B cell (primary cell): ENCODE measurements around the gene HEYL. TPM values are rescaled to one million over a fixed set of nuclear protein-coding genes. Genes with fewer than 3 reads are reported as not detected.

ENCODE experiments used
- ATAC-seq: fragments of 200-7000 bp; cut with Tn5 transposase; one replicate; pipeline ENCODE4 v1.10.0; 2021; ENCODE audit warnings: low read depth, mild to moderate bottlenecking, moderate number of reproducible peaks, moderate library complexity
- CTCF ChIA-PET: fragments of 350-600 bp; sonication (Branson Sonifier 250); formaldehyde crosslinking; loops from one replicate; lab custom pipeline; 2021; ENCODE audit warnings: antibody characterized with exemption, inconsistent platforms; lab: Charles Lee
- POLR2A ChIA-PET: fragments of 350-600 bp; sonication (Branson Sonifier 250); formaldehyde crosslinking; loops from one replicate; lab custom pipeline; 2021; ENCODE audit warnings: antibody characterized with exemption; lab: Charles Lee
- DNase-seq: peaks from one replicate; pipeline ENCODE4 v3.0.0; 2013
- H2AFZ ChIP-seq: 2 replicates; pipeline ENCODE4 v1.6.1; 2012; ENCODE audit warnings: mild to moderate bottlenecking, low read depth, low read length; ENCODE audit not compliant: insufficient read depth, poor library complexity, severe bottlenecking
- H3K27ac ChIP-seq, 2 donors: 1 replicate in 1 of 2; 2 replicates in 1 of 2; pipeline ENCODE4 v1.5.1; 2012 to 2013; ENCODE audit warnings: low read length in 2 of 2, mild to moderate bottlenecking in 2 of 2, moderate library complexity in 1 of 2
- H3K27me3 ChIP-seq, 4 experiments: fragments of 200-600 bp in 1 of 4; sonication (generic) in 1 of 4; replicated peaks in 1 of 4; 1 replicate in 2 of 4; 2 replicates in 2 of 4; pipeline versions ENCODE4 v1.6.1 to v1.7.0; 2013 to 2016; ENCODE audit warnings: low read length in 3 of 4, mild to moderate bottlenecking in 2 of 4, mixed read lengths in 1 of 4, moderate library complexity in 1 of 4; ENCODE audit not compliant: insufficient read depth in 4 of 4, control insufficient read depth in 3 of 4; ENCODE audit errors: control extremely low read depth in 1 of 4
- H3K36me3 ChIP-seq, 2 experiments: replicated peaks in 1 of 2; 1 replicate in 1 of 2; 2 replicates in 1 of 2; pipeline versions ENCODE4 v1.6.1 to v1.7.1; 2013; ENCODE audit warnings: low read length in 1 of 2; ENCODE audit not compliant: insufficient read depth in 2 of 2, control insufficient read depth in 1 of 2; ENCODE audit errors: control extremely low read depth in 1 of 2, extremely low read depth in 1 of 2
- H3K4me1 ChIP-seq, 2 donors: fragments of 200-600 bp in 1 of 2; sonication (generic) in 1 of 2; 1 replicate in 1 of 2; 2 replicates in 1 of 2; pipeline versions ENCODE4 v1.5.1 to v1.6.1; 2013 to 2017; ENCODE audit warnings: low read length in 2 of 2; ENCODE audit not compliant: control insufficient read depth in 2 of 2, insufficient read depth in 2 of 2
- H3K4me2 ChIP-seq: replicated peaks from 2 replicates; pipeline ENCODE3; 2012; ENCODE audit warnings: mild to moderate bottlenecking, low read depth, low read length; ENCODE audit not compliant: poor library complexity, severe bottlenecking
- H3K4me3 ChIP-seq, 5 experiments: fragments of 200-600 bp in 1 of 5; sonication (generic) in 1 of 5; 1 replicate in 3 of 5; 2 replicates in 2 of 5; pipeline versions ENCODE4 v1.5.1 to v1.7.0; 2011 to 2016; ENCODE audit warnings: low read length in 4 of 5, mild to moderate bottlenecking in 4 of 5, low read depth in 2 of 5, control low read depth in 1 of 5, moderate library complexity in 1 of 5; ENCODE audit not compliant: insufficient read depth in 1 of 5; ENCODE audit errors: control extremely low read depth in 1 of 5, extremely low read depth in 1 of 5
- H3K79me2 ChIP-seq: fragments of 200-600 bp; sonication (generic); one replicate; pipeline ENCODE4 v1.6.0; 2016; ENCODE audit warnings: low read length; ENCODE audit not compliant: control insufficient read depth, insufficient read depth
- H3K9ac ChIP-seq: fragments of 200-600 bp; sonication (generic); 2 replicates; pipeline ENCODE4 v1.6.1; 2017; ENCODE audit warnings: mild to moderate bottlenecking, low read length, moderate library complexity
- H3K9me3 ChIP-seq, 3 donors: one replicate each; pipeline versions ENCODE4 v1.6.1 to v1.7.1; 2013; ENCODE audit warnings: low read length in 2 of 3; ENCODE audit not compliant: control insufficient read depth in 2 of 3, insufficient read depth in 1 of 3; ENCODE audit errors: control extremely low read depth in 1 of 3
- H4K20me1 ChIP-seq: 2 replicates; pipeline ENCODE4 v1.6.0; 2012; ENCODE audit warnings: mild to moderate bottlenecking, low read length; ENCODE audit not compliant: insufficient read depth, control insufficient read depth, poor library complexity, severe bottlenecking
- H3K27ac Mint-ChIP-seq: one replicate; pipeline ENCODE4 v1.8.0; 2021; ENCODE audit warnings: mixed read lengths
- H3K27me3 Mint-ChIP-seq: one replicate; pipeline ENCODE4 v1.8.0; 2021; ENCODE audit warnings: mixed read lengths
- H3K4me1 Mint-ChIP-seq: one replicate; pipeline ENCODE4 v1.8.0; 2021; ENCODE audit warnings: mixed read lengths
- H3K4me3 Mint-ChIP-seq: one replicate; pipeline ENCODE4 v1.8.0; 2021; ENCODE audit warnings: mixed read lengths
- H3K9me3 Mint-ChIP-seq: one replicate; pipeline ENCODE4 v1.8.0; 2022; ENCODE audit warnings: mixed read lengths; ENCODE audit not compliant: insufficient read depth
- EZH2 ChIP-seq: IDR thresholded peaks from 2 replicates; pipeline ENCODE4 v1.6.1; 2012; ENCODE audit warnings: borderline replicate concordance, low read depth, mild to moderate bottlenecking, moderate library complexity, low read length; ENCODE audit not compliant: insufficient read depth, poor library complexity, severe bottlenecking
- WGBS: methylation state at CpG from one replicate; pipeline ENCODE4 v1.1.5; 2013; ENCODE audit warnings: missing lambda C conversion rate; ENCODE audit not compliant: insufficient coverage; 5-methylcytosine and 5-hydroxymethylcytosine counted together
- intact Hi-C: fragments of 100-400 bp; cut with micrococcal nuclease; formaldehyde crosslinking; loops from one replicate; pipeline ENCODE4 v1.10.0; 2022
- polyA plus RNA-seq: library from polyadenylated mRNA; depleted of rRNA; stranded (reverse); fragments of >200 nt; gene quantifications from 2 replicates; pipeline ENCODE4 v1.2.3, GENCODE V29; 2012
- total RNA-seq, 2 donors: library from RNA; stranded (reverse); fragments of 120-200 nt in 1 of 2; gene quantifications; 1 replicate in 1 of 2; 2 replicates in 1 of 2; pipeline versions ENCODE4 v1.2.3 to v1.2.4, GENCODE V29; 2013 to 2022
- TF ChIP-seq, protein P1 (sequence below): fragments of 200-600 bp; IDR thresholded peaks from one replicate; pipeline ENCODE4 v1.8.0; 2022; ENCODE audit warnings: antibody characterized with exemption, mild to moderate bottlenecking

Gene HEYL
- total and polyA plus RNA-seq, 2 donors (not counting 1 experiment from before 2014, with no cell fraction given), result 0.12 TPM; not detected in 1

DNA sequence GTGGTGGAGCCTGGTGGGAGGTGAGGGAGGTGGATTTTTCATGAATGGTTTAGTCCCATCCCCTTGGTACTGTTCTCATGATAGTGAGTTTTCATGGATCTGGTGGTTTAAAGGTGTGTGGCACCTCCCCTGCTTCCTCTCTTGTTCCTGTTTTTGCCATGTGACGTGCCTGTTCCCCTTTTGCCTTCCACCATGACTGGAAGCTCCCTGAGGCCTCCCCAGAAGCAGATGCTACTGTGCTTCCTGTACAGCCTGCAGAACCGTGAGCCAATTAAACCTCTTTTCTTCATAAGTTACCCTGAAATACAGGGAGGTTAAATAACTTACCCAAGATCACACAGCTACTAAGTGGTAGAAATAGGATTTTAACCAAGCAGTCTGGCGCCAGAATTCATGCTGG lies 4.3 kb upstream of the HEYL start:
- no peak overlapping the region for H3K27ac Mint-ChIP-seq
- intact Hi-C loops, result no loop called here
- ATAC-seq, result no peak
- H3K9ac ChIP-seq, result no peak overlapping the region
- POLR2A ChIA-PET, result no interaction called here
- TF ChIP-seq, protein P1, sequence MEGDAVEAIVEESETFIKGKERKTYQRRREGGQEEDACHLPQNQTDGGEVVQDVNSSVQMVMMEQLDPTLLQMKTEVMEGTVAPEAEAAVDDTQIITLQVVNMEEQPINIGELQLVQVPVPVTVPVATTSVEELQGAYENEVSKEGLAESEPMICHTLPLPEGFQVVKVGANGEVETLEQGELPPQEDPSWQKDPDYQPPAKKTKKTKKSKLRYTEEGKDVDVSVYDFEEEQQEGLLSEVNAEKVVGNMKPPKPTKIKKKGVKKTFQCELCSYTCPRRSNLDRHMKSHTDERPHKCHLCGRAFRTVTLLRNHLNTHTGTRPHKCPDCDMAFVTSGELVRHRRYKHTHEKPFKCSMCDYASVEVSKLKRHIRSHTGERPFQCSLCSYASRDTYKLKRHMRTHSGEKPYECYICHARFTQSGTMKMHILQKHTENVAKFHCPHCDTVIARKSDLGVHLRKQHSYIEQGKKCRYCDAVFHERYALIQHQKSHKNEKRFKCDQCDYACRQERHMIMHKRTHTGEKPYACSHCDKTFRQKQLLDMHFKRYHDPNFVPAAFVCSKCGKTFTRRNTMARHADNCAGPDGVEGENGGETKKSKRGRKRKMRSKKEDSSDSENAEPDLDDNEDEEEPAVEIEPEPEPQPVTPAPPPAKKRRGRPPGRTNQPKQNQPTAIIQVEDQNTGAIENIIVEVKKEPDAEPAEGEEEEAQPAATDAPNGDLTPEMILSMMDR, result no peak
- TF ChIP-seq EZH2, result no peak
- no peaks in the 10 kb centered on the region for H3K79me2 ChIP-seq
- H3K4me2 ChIP-seq, result no peak overlapping the region
- H3K9me3 Mint-ChIP-seq, result no peaks in the 10 kb centered on the region
- H2AFZ ChIP-seq, result no peak overlapping the region
- peaks cover 21% of the 10 kb centered on the region for H3K27me3 Mint-ChIP-seq
- peaks cover 0 to 8% (median 0%) of the 10 kb centered on the region in 3 donors for H3K9me3 ChIP-seq
- peaks cover 6 to 7% of the 10 kb centered on the region in 2 donors for H3K4me1 ChIP-seq
- WGBS, result 46% methylated on average over 2 of the region's 3 CpGs
- no peak overlapping the region for H3K4me3 Mint-ChIP-seq
- H3K4me3 ChIP-seq, result no peak overlapping the region
- peaks cover 4% of the 10 kb centered on the region for H3K4me1 Mint-ChIP-seq
- peaks cover 0 to 20% (median 6%) of the 10 kb centered on the region in 4 experiments for H3K27me3 ChIP-seq
- H3K36me3 ChIP-seq, result no peaks in the 10 kb centered on the region
- no peaks in the 10 kb centered on the region for H4K20me1 ChIP-seq
- CTCF ChIA-PET, result interaction anchor here (1.9 kb wide), 1 partner anchor 10 kb away, joined by 8 read pairs; no protein-coding TSS in a partner anchor
- no peak overlapping the region for H3K27ac ChIP-seq
- no peak for DNase-seq

GRCh38 chr1:39642796-39643195 lies 3.4 kb upstream of the HEYL start:
- ATAC-seq (no peak), DNase-seq (no peak)
- Mint-ChIP-seq H3K4me1 (peaks cover 4% of the 10 kb centered on the region), H3K9me3 (no peaks in the 10 kb centered on the region), H3K27ac (no peak overlapping the region), H3K4me3 (no peak overlapping the region), H3K27me3 (peaks cover 30% of the 10 kb centered on the region)
- no peaks in the 10 kb centered on the region for H4K20me1 ChIP-seq
- H3K9me3 ChIP-seq, result peaks cover 0 to 8% (median 0%) of the 10 kb centered on the region in 3 donors
- no peak overlapping the region for H3K4me2 ChIP-seq
- WGBS, result 91% methylated on average over 3 of the region's 4 CpGs
- ChIA-PET CTCF (interaction anchor here (1.5 to 1.9 kb wide), 2 partner anchors 11 to 12 kb away, joined by 3 to 8 read pairs; no protein-coding TSS in a partner anchor), POLR2A (no interaction called here)
- H2AFZ ChIP-seq, result no peak overlapping the region
- peaks cover 0 to 29% (median 12%) of the 10 kb centered on the region in 4 experiments for H3K27me3 ChIP-seq
- intact Hi-C loops, result no loop called here
- no peaks in the 10 kb centered on the region for H3K79me2 ChIP-seq
- peaks cover 6 to 9% of the 10 kb centered on the region in 2 donors for H3K4me1 ChIP-seq
- H3K9ac ChIP-seq, result no peak overlapping the region
- H3K36me3 ChIP-seq, result no peaks in the 10 kb centered on the region
- no peak overlapping the region for H3K4me3 ChIP-seq
- no peak overlapping the region for H3K27ac ChIP-seq
- TF ChIP-seq, protein P1, result no peak
- no peak for TF ChIP-seq EZH2
